Embryonic facial prominence (tissue), 1 donor: Measurements from ENCODE around the gene VWA3B.
"Not testable (repeated sequence)": the region's sequence is repeated elsewhere in the genome, so short reads cannot be mapped to it uniquely, and the experiment has no call there.

ENCODE experiments used
- DNase-seq: peaks from one replicate; pipeline ENCODE4 v3.0.0-alpha.2; 2016; ENCODE audit errors: extremely low spot score

Gene VWA3B

GRCh38 chr2:98085649-98086048 is 1.3 kb upstream of the VWA3B start:
- no peak for DNase-seq

DNA sequence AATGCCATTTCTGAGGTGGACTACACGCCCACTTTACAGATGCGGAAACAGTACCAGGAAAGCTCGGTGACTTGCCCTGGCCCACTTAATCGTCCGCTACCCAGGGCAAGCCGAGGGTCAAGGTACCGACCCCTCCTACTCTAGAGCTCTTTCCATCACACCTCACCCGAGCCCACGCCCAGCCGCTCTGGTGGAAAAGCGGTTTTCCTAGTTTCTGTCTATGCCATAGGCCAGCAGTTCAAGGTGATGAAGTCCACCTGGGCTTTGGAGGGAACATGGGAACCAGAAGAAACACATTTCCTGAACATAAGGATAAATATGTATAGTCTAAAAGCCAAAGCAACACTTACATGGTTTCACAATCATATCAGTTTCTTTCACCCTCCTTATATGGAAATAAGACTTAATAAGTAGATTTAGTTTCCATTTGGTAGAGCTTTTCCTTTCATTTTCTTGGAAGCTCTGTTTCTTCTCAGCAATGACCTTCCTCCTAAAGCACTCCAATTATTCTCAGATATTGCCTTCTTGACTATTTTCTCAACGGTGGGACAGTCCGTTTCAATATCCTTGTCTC is 567 bp downstream of the VWA3B start:
- no peak for DNase-seq

- DNase-seq = no peak
Measured at GRCh38 chr2:98088261-98088660, 1.3 kb downstream of the VWA3B start.

DNA sequence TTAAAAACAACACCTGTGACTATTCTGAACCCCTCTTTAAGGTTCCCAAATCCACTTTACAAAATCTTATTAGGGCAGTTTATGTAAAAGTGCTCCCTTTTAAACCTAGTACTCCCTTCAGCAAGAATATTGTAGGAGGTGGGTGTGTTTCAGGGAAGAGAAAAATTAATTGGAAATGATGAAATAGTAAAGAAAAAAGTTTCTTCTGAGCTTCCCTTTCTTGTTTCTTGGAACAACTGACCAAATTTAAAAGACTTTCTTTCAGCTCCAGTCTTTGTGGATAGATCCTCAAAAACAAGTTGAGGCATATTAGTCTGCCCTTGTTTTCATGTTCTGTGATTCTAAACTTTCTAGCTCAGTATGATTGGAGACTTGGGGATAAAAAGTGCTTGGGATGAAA is 3.0 kb downstream of the VWA3B start:
- DNase-seq = no peak

DNA sequence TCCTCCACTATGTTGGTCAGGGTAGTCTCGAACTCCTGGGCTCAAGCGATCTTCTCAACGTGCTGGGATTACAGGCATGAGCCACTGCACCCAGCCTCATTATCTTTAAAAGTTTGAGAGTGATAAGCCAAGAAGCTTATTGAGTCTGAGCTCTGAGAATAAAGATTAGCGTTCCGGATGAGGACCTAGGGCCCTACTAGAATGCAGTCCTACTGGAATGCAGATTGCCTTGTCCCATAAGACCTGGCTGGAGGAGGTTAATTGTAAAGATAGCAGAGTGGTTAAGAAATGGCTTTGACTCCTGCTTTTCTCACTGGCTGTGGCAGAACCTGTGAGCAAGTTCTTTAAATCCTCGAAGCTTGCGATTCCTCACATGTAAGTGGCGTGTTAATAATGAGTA is 4.0 kb downstream of the VWA3B start:
- no peak for DNase-seq

GRCh38 chr2:98091738-98092137 is 4.8 kb downstream of the VWA3B start:
- no peak for DNase-seq

- DNase-seq = no peak
Measured at GRCh38 chr2:98093146-98093545, 6.2 kb downstream of the VWA3B start.

- no peak for DNase-seq
Measured at GRCh38 chr2:98093611-98094010, 6.6 kb downstream of the VWA3B start.

DNA sequence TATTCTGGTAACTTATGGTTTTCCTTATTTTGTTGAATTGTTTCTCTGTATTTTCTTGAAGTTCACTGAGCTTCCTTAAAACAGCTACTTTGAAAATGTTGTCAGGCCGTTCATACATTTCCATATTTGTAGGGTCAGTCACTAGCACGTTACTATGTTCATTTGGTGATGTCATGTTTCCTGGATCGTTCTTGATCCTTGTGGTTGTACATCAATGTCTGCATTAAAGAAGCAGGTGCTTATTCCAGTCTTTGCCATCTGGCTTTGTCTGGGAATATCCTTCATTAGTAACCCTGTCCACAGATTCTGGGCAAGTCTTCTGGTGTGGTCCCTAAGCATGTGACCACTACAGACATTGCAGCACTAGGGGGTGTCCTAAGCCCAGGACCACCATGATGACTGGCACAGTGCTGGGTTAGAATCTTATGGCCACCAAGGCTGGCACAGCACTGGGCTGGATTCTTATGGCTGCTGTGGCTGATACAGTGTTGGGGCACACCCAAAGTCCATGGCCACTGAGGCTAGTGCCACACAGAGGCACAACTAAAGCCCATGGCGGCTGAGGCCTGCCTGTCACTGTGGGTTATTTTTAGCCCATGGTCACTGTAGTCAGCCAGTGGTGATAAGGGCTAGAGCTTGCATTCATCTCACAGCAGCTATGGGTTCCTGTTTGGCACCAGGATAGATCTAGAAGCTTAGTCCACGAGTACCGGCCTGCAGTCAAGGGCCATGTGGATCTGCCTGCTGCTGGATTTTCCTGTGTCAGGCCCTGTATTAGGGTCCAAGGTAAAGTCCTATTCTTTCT is 13.2 kb downstream of the VWA3B start:
- no peak for DNase-seq

GRCh38 chr2:98102315-98102714 is 15.3 kb downstream of the VWA3B start:
- DNase-seq = not testable (repeated sequence)

DNA sequence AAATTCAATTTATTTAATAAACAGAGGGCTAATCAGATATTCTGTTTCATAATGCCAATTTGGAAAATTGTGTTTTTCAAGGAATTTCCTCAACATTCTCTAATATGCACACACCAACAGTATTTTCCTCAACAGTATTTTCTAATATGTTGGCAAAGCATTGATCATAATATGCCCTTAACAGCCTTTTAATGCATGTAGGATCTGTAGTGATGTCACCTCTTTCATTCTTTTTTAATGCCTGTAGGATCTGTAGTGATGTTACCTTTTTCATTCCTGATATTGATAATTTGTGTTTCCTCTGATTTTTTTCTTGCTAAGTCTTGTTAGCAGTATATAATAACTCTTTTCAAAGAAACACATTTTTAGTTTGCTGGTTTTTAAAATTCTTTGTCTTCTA is 15.9 kb downstream of the VWA3B start:
- no peak for DNase-seq

DNA sequence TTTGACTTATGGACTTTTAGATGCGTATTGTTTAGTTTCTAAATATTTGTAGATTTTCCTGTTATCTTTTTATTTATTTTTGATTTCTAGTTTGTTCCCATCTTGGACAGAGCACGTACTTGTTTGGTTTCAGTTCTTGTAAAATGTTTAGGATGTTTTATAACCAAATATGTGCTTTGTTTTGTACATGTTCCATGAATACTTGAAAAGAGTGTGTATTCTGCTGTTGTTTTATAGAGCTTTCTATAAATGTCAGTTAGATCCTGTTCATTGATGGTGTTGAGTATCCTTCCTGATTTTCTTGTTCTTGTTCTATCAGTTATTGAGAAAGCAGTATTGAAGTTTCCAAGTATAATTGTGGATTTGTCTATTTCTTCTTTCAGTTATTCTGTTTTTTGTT is 21.1 kb downstream of the VWA3B start:
- DNase-seq = no peak

DNA sequence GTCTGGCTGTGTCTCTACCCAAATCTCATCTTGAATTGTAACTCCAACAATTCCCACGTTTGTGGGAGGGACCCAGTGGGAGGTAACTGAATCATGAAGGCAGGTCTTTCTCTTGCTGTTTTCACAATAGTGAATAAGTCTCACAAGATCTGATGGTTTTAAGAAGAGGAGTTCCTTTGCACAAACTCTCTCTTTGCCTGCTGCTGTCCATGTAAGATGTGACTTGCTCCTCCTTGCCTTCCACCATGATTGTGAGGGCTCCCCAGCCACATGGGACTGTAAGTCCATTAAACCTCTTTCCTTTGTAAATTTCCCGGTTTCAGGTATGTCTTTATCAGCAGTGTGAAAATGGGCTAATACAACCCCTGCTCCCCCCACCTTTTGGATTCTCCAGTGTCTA is 23.8 kb downstream of the VWA3B start:
- DNase-seq = no peak

DNA sequence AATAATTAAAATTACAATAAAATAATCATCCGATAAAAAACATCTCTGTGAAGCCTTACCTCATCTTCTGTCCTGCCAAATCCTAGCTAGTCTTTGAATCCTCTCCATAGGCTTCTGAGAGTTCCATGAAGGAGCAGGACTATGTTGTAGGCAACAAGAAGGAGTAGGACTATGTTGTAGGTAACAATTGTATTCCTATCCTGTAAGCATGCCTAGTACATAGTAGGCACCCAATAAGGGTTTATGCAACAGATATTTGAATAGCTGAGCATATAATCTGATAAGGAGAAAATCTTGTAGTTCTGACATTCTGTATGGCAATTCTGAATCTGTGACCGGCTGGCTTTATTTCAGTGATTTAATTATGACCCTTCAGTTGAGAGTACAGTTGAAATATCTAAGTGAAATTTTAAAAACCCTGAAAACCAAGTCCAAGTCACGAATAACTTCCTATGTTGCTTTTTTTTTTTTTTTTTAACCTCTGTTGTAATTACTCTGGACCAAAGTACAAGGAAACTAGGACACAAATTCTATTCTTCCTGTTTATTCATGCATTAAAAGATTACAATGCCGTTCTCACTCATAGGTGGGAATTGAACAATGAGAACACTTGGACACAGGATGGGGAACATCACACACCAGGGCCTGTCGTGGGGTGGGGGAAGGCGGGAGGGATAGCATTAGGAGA is 27.8 kb downstream of the VWA3B start:
- DNase-seq = no peak

DNA sequence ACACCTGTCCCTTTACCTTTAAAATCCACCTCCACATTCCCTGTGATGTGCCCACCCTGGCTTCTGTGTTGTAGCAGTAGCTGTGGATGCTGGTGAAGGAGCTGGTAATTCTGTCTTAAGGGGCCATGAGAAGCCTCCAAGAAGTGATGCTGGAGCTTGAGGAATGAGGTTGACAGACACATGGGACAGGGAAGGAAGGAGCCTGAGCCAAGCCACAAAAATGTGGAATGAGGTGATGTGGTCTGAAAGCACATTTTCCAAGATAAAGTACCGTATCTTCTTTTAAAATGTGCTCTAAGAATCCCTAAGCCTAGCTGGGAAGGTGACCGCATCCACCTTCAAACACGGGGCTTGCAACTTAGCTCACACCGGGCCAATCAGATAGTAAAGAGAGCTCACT is 31.2 kb downstream of the VWA3B start:
- DNase-seq = no peak

- no peak for DNase-seq
Measured at GRCh38 chr2:98118852-98119251, 31.9 kb downstream of the VWA3B start.

- DNase-seq = no peak
Measured at GRCh38 chr2:98121149-98121548, 34.2 kb downstream of the VWA3B start.

DNA sequence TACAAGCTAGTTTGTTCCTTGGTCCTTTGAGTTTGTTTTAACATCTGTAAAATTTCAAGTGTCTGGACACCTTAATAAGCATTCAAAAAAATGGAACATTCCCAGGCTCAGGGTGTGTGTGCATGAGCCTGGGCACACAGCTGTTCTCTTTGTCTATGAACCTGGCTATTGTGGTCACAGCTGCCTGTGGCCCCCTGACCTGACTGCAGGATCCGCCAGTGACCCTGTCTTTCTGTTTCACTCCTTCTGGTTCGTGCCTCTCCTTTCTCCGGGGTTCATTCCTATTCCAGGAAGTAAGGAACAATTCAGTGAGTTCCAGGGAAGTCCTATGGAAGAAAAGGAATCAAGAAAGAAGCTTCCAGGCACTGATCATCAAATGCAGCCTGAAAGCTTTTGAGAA is 35.6 kb downstream of the VWA3B start:
- no peak for DNase-seq

- no peak for DNase-seq
Measured at GRCh38 chr2:98123286-98123685, 36.3 kb downstream of the VWA3B start.

DNA sequence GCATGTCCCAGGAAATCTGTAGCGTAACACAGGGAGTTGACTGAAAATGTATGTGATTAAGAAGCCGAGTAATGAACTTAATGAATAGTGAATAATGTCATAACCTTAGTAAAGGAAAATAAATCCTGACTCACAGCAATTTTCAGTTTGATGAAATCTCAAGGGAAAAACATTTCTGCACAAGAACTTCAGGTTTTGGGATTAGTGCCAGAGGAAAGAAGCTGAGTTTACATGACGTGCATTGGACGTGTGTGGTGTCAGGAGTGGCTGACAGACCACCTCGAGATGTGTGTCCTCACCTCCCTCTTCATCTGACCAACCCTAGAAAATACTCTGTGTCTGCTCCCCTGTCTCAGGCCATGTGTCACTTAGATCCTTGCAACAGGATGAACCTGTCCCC is 39.1 kb downstream of the VWA3B start:
- no peak for DNase-seq

GRCh38 chr2:98127229-98127989 is 40.4 kb downstream of the VWA3B start:
- no peak for DNase-seq

DNA sequence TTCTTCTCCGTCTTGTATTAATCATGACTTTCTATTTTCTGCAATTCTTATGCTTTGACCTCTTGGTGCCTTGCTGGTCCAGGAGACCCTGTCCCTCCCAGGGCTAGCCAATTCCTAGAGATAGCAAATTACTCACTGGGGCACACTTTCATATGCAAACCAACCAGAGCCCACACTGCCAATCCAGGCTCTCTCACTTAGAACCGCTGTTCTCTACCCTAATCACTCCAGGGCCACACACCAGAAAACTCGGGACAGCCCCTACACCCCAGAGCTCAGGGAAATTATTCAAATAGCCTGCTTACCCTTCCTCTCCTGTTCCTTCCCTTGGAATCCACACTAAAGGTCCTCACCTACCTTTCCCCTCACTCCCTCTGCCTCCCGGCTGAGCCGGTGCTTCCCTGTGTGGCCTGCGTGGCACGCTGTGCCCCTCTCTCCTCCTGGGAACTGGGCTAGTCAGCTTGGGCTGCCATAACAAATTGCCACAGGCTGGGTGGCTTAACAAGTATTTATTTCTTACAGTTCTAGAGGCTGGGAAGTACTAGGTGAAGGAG is 41.7 kb downstream of the VWA3B start:
- DNase-seq = no peak
